Liver (tissue), 9 donors: ENCODE data around the gene MAMDC2. TPM values are rescaled to one million over a fixed set of nuclear protein-coding genes. Genes with fewer than 3 reads are reported as not detected.
A peak's percentile ranks its signal among the peaks of the same experiment; 100 is the strongest.
"Not testable (repeated sequence)": the region's sequence is repeated elsewhere in the genome, so short reads cannot be mapped to it uniquely, and the experiment has no call there.

ENCODE experiments used
- DNase-seq: peaks from one replicate; pipeline ENCODE4 v3.0.0-alpha.2; 2017; ENCODE audit warnings: low spot score
- H3K27ac ChIP-seq, 2 donors: one replicate each; pipeline ENCODE4 v1.7.0; 2013; ENCODE audit warnings: inconsistent platforms in 2 of 2, low read length in 2 of 2, control low read depth in 1 of 2, low read depth in 1 of 2, mild to moderate bottlenecking in 1 of 2
- H3K27me3 ChIP-seq, 4 donors: one replicate each; pipeline versions ENCODE4 v1.6.1 to v1.7.0; 2013; ENCODE audit warnings: low read length in 3 of 4, inconsistent platforms in 1 of 4, mild to moderate bottlenecking in 1 of 4, moderate library complexity in 1 of 4; ENCODE audit not compliant: control insufficient read depth in 4 of 4, insufficient read depth in 4 of 4
- H3K36me3 ChIP-seq, 4 donors: one replicate each; pipeline versions ENCODE4 v1.6.1 to v1.7.0; 2013; ENCODE audit warnings: low read length in 3 of 4, mild to moderate bottlenecking in 3 of 4, low read depth in 1 of 4, moderate library complexity in 1 of 4; ENCODE audit not compliant: control insufficient read depth in 4 of 4, insufficient read depth in 3 of 4
- H3K4me1 ChIP-seq, 4 donors: one replicate each; pipeline versions ENCODE4 v1.6.1 to v1.7.0; 2013; ENCODE audit warnings: low read length in 3 of 4, mild to moderate bottlenecking in 3 of 4, moderate library complexity in 1 of 4; ENCODE audit not compliant: control insufficient read depth in 4 of 4, insufficient read depth in 4 of 4
- H3K4me3 ChIP-seq, 3 donors: one replicate each; pipeline versions ENCODE4 v1.6.1 to v1.7.0; 2013; ENCODE audit warnings: low read length in 3 of 3, control low read depth in 1 of 3, low read depth in 1 of 3, mild to moderate bottlenecking in 1 of 3
- H3K9ac ChIP-seq, 2 donors: one replicate each; pipeline ENCODE4 v1.7.0; 2013; ENCODE audit warnings: low read length in 2 of 2, mild to moderate bottlenecking in 2 of 2, moderate library complexity in 2 of 2, control low read depth in 1 of 2, low read depth in 1 of 2
- H3K9me3 ChIP-seq, 4 donors: one replicate each; pipeline versions ENCODE4 v1.6.1 to v1.7.0; 2013; ENCODE audit warnings: low read length in 3 of 4; ENCODE audit not compliant: control insufficient read depth in 4 of 4
- ATF3 ChIP-seq: IDR thresholded peaks from 2 replicates; pipeline ENCODE4 v1.6.1; 2016; ENCODE audit warnings: antibody characterized with exemption
- CTCF ChIP-seq: fragments of 150-350 bp; IDR thresholded peaks from 2 replicates; pipeline ENCODE4 v1.5.1; 2017; ENCODE audit warnings: improper control_type of control experiment, low read depth, low read length; ENCODE audit not compliant: missing input control
- GABPA ChIP-seq, 2 donors: IDR thresholded peaks in 1 of 2; conservative IDR thresholded peaks in 1 of 2; 2 replicates each; pipeline ENCODE4 v1.6.1; 2016; ENCODE audit warnings: antibody characterized with exemption in 2 of 2, mild to moderate bottlenecking in 1 of 2, moderate library complexity in 1 of 2
- HNF4A ChIP-seq, 2 donors: conservative IDR thresholded peaks; 2 replicates each; pipeline ENCODE4 v1.6.1; 2016; ENCODE audit warnings: antibody characterized with exemption in 2 of 2, mild to moderate bottlenecking in 2 of 2
- JUND ChIP-seq, 2 donors: IDR thresholded peaks; 2 replicates each; pipeline ENCODE4 v1.6.1; 2016; ENCODE audit warnings: antibody characterized with exemption in 2 of 2
- RAD21 ChIP-seq, 2 donors: IDR thresholded peaks; 2 replicates each; pipeline ENCODE4 v1.6.1; 2016; ENCODE audit warnings: antibody characterized with exemption in 2 of 2, mild to moderate bottlenecking in 2 of 2
- REST ChIP-seq: IDR thresholded peaks from 2 replicates; pipeline ENCODE4 v1.6.1; 2016; ENCODE audit warnings: antibody characterized with exemption, mild to moderate bottlenecking
- RXRA ChIP-seq, 2 donors: IDR thresholded peaks; 2 replicates each; pipeline ENCODE4 v1.6.1; 2017 to 2018; ENCODE audit warnings: antibody characterized with exemption in 2 of 2, mild to moderate bottlenecking in 1 of 2
- WGBS: extraction: QIAGEN DNeasy Blood & Tissue Kit; methylation state at CpG from one replicate; pipeline ENCODE4 v1.1.7; 2013; 5-methylcytosine and 5-hydroxymethylcytosine counted together
- polyA plus RNA-seq, 2 donors: library from polyadenylated mRNA; stranded (reverse) in 1 of 2; unstranded in 1 of 2; fragments of 200-250 nt in 1 of 2; fragments of >200 nt in 1 of 2; fragmentation: Nextera tagmentation in 1 of 2; extraction: Ambion mirVana in 1 of 2; gene quantifications; one replicate each; pipeline versions ENCODE4 v1.2.1 to v1.2.3, GENCODE V29; 2013 to 2015
- total RNA-seq, 2 donors: library from RNA; depleted of rRNA; stranded (reverse); fragments of >200 nt; gene quantifications; one replicate each; pipeline ENCODE4 v1.2.3, GENCODE V29; 2014
- donor health status: healthy.
- donor health status: healthy.
- donor health status: healthy.
- donor health status: healthy.
- donor health status: healthy.

MAMDC2 gene
- total and polyA plus RNA-seq, 4 donors: 0.28 to 4.4 (median 1.0) TPM

- Histone ChIP-seq H3K4me1 (no peaks in the 10 kb centered on the region), H3K27ac (no peak overlapping the region), H3K9ac (no peak overlapping the region), H3K36me3 (no peaks in the 10 kb centered on the region), H3K27me3 (no peaks in the 10 kb centered on the region), H3K9me3 (no peaks in the 10 kb centered on the region), H3K4me3 (no peak overlapping the region)
- WGBS: 59% methylated on average over 4 of the region's 4 CpGs
- DNase-seq: no peak
- TF ChIP-seq GABPA (IDR thresholded peaks at IDR 0.05 in 1 of 2, conservative IDR thresholded peaks at IDR 0.05 in 1 of 2): no peak
- TF ChIP-seq ATF3: no peak
- TF ChIP-seq HNF4A (conservative IDR thresholded peaks at IDR 0.05): peak in 1 of 2 donors; percentile 61
These were observed 185.4 kb downstream of the MAMDC2 start for GRCh38 chr9:70229026-70229425.

- H3K36me3 ChIP-seq: no peaks in the 10 kb centered on the region
- no peak overlapping the region for H3K4me3 ChIP-seq
- no peak overlapping the region for H3K27ac ChIP-seq
- H3K4me1 ChIP-seq: no peaks in the 10 kb centered on the region
- DNase-seq: no peak
- WGBS: 80% methylated on average over 3 of the region's 3 CpGs
- no peaks in the 10 kb centered on the region for H3K27me3 ChIP-seq
- H3K9ac ChIP-seq: no peak overlapping the region
- TF ChIP-seq CTCF (no peak), HNF4A (conservative IDR thresholded peaks at IDR 0.05) (no peak), RXRA (IDR thresholded peaks at IDR 0.05) (no peak), JUND (IDR thresholded peaks at IDR 0.05) (no peak), REST (no peak), RAD21 (IDR thresholded peaks at IDR 0.05) (peak; percentile 20 to 41)
- no peaks in the 10 kb centered on the region for H3K9me3 ChIP-seq
These were observed 185.9 kb downstream of the MAMDC2 start for GRCh38 chr9:70229579-70229978.

GRCh38 chr9:70232476-70232875 is 188.8 kb downstream of the MAMDC2 start:
- WGBS: 65% methylated on average over 4 of the region's 4 CpGs

GRCh38 chr9:70234208-70234607 is 190.6 kb downstream of the MAMDC2 start:
- not testable (repeated sequence) for H3K27ac ChIP-seq, DNase-seq
- WGBS: 93% methylated on average over 9 of the region's 9 CpGs

More at GRCh38 chr9:70232476-70232875, 188.8 kb downstream of the MAMDC2 start:
- DNase-seq: no peak
- Histone ChIP-seq H3K36me3 (no peaks in the 10 kb centered on the region), H3K4me3 (no peak overlapping the region), H3K27me3 (no peaks in the 10 kb centered on the region), H3K4me1 (no peaks in the 10 kb centered on the region), H3K9ac (no peak overlapping the region), H3K9me3 (no peaks in the 10 kb centered on the region), H3K27ac (no peak overlapping the region)
- no peak for TF ChIP-seq RAD21 (IDR thresholded peaks at IDR 0.05)

GRCh38 chr9:70245952-70246351 is 202.3 kb downstream of the MAMDC2 start:
- H3K27me3 ChIP-seq, H3K27ac ChIP-seq, H3K9me3 ChIP-seq, H3K4me1 ChIP-seq, H3K36me3 ChIP-seq, H3K9ac ChIP-seq, H3K4me3 ChIP-seq, DNase-seq: not testable (repeated sequence)
- WGBS: 95% methylated on average over 1 of the region's 1 CpG

More at GRCh38 chr9:70234208-70234607, 190.6 kb downstream of the MAMDC2 start:
- H3K27me3 ChIP-seq, H3K36me3 ChIP-seq, H3K4me3 ChIP-seq, H3K9ac ChIP-seq, H3K9me3 ChIP-seq, H3K4me1 ChIP-seq: not testable (repeated sequence)
